GM21737 (cell line): ENCODE measurements around the gene GPS1.

Experiments used
- ATAC-seq: cut with Tn5 transposase; IDR thresholded peaks from one replicate; pipeline ENCODE4 v1.9.1; 2021; ENCODE audit warnings: mild to moderate bottlenecking, moderate library complexity; ENCODE audit not compliant: unreplicated experiment

Gene GPS1

DNA sequence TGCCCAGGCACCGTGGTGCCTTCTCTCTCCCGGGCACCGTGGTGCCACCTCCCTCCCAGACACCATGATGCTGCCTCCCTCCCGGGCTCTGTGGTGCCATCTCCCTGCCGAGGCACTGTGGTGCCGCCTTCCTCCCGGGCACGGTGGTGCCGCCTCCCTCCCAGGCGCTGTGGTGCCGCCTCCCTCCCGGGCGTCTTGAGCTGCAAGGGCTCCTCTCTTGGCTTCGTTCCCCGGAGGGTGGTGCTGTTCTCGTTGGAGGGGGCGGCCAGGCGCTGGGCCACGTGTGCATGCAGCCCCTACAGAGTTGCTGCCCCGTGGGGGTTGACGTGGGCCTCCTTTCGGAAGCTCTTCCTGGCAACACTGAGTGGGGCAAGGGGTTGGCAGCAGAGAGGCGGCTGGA is 37.3 kb upstream of the GPS1 start:
- no peak for ATAC-seq

GRCh38 chr17:82014971-82015310 is 36.8 kb upstream of the GPS1 start:
- no peak for ATAC-seq

DNA sequence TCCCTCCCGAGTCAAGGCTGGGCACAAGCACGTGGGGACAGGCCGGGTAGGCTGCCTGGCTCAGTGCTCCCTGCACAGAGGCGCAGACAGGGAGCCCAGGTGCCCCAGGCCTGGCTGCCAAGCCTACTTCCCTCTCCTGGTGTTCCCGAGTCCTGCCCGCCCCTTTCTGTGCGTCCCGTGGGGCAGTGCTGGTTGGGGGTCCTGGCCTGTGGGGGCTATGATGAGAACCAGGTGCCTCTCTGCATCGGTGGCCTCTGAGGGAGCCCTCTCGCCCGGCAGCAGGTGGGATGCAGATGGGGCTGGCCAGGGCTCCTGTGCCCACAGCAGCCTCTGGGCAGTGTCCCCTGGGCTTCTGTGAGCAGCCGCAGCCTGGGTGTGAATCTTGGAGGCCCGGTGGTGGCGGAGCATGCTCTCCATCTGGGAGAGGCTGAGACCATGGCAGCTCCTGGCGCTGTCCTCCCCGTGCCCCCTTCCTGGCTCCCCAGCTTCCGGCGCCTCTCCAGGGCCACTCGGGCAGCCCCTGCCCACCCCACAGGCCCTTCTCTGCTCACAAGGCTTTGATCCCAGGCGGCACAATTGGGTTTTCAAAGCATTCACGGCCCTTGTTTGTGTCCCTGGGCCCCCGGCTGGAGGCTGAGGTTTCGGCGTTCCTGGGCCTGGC is 36.3 kb upstream of the GPS1 start:
- no peak for ATAC-seq

- no peak for ATAC-seq
Observed at GRCh38 chr17:82016061-82016874, 35.4 kb upstream of the GPS1 start.

- no peak for ATAC-seq
Observed at GRCh38 chr17:82016875-82017459, 34.7 kb upstream of the GPS1 start.

DNA sequence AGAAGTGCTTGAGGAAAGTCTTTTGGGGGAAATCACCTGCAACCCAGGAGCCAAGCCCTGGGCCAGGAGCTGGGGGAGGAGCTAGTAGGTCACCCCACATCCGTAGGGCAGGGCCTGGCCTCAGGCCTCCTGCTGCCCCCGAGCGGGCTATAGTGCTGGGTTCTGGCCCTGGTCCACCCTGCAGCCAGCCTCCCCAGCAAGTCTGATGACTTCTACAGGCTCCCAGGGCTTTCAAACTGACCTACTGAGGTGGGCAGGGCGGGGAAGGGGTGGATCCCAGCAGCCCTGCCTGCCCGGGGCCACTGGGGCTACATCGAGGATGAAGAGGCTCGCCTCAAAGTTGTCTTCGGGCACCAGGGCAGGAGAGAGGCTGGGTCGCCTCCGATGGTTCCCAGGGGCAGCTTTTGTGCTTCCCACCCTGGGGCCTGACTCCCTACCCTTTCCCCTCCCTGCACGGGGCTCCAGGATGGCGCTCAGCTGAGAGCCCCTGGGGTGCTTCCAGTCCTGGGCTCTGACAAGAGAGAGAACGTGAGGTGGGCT is 34.0 kb upstream of the GPS1 start:
- no peak for ATAC-seq

GRCh38 chr17:82018152-82018988 is 33.3 kb upstream of the GPS1 start:
- ATAC-seq = no peak

DNA sequence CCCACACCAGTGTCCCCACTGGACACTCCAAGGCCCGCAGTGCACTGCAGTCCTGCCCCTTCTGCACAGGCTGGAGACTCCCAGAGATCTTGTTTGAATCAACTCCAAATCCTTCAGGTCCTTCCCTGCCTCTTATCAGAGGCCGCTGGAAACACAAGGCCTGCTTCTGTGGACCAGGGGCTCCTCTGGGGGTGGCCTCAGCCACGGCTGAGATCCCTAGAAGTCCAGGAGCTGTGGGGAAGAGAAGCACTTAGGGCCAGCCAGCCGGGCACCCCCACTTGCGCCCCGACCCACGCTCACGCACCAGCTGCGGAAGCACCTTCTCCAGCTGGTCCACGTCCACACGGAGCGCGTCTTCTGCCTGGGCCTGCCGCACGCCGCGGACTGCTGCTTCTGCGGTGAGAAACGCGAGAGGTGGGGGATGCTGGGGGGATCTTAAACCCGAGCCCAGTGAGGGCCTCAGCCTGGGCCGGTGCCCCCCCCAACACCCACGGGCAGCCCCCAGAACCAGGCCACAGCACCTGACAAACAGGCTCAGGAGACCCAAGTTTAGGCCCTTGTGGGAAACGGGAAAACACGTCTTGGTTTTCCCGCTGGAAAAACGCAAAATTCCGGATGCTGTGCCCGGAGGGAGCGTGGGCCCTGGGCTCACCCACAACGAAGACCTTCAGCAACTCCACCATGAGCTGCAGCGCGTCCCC is 32.6 kb upstream of the GPS1 start:
- ATAC-seq = no peak

GRCh38 chr17:82019690-82020571 is 31.8 kb upstream of the GPS1 start:
- no peak for ATAC-seq

GRCh38 chr17:82020572-82021106 is 31.1 kb upstream of the GPS1 start:
- no peak for ATAC-seq

DNA sequence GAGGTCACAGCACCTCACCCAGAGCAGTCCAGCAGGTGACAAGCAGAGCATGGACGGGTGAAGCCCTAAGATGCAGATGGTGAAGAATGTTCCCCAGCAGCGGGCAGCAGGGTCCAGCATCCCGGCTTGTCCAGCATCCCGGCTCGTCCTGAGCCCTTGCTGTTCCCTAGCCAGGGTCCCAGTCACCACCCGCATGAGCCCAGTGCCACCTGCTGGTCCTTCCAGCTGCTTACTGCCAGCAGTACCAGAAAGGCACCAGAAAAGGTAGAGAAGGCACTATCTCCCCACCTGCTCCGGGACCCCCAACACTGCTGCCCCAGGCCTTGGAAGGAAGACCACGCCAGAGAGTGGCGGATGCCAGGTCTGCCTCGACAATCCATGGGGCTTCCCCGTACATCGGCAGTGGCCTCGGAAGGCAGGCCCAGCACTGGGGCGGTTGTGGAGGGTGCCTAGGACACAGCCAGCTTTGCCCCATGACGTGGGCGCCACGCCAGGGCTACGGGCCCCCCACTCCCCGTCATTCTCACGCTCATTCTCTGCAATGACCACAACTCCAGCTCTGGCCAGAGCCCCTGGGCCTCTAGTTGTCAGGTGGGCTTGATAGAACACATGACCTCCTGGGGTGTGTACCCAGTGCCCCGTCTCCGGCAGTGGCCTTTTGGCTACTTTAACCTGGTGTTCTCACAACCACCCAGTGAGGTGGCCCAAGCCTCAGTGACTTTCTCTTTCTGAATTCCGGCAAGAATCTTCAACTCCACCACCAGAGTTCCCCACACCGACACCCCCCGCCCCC is 30.4 kb upstream of the GPS1 start:
- ATAC-seq = no peak

DNA sequence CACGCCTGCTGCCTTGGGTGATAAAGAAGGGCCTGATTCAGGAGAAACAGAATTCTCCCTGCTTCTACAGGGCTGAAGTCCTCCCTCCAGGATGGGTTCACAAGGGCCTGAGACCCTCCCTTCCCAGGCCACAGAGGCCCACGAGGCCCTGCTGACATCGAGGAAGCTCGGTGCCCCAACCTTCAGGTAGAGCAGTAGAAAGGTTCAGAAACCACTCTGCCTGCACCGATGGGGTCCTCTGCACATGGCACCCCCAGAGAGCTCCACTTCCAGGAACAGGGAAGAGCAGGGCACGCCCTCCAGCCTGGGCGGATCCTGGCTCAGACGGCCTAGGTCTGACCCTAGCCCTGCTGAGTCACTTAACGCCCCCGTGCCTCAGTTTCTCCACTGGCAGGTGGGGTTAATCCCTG is 29.8 kb upstream of the GPS1 start:
- ATAC-seq = no peak

GRCh38 chr17:82022310-82022980 is 29.3 kb upstream of the GPS1 start, which contains the start of gene CENPX:
TSS of gene CENPX (minus strand) at chr17:82022878. CDS start at chr17:82022861, 17 bp downstream.
- no peak for ATAC-seq

- ATAC-seq = peak; percentile 77
Observed at GRCh38 chr17:82022981-82023446, 28.7 kb upstream of the GPS1 start, which contains the start of gene LRRC45. TSS of gene LRRC45 (plus strand) at chr17:82023305. CDS start at chr17:82023644, 339 bp downstream.

GRCh38 chr17:82023447-82024241 is 28.1 kb upstream of the GPS1 start:
- peak; percentile 1 for ATAC-seq

GRCh38 chr17:82024859-82025258 is 26.8 kb upstream of the GPS1 start:
- ATAC-seq = no peak
